Parathyroid adenoma (tissue), 2 donors: ENCODE measurements around the gene KCNIP1.
"Not testable (repeated sequence)": the region's sequence is repeated elsewhere in the genome, so short reads cannot be mapped to it uniquely, and the experiment has no call there.

Source experiments
- H2AFZ ChIP-seq: fragments of 300-600 bp; sonication (generic); one replicate; pipeline ENCODE4 v1.7.0; 2017; ENCODE audit warnings: antibody characterized with exemption, mild to moderate bottlenecking
- H3K27ac ChIP-seq: fragments of 300-600 bp; sonication (generic); one replicate; pipeline ENCODE4 v1.7.0; 2017
- H3K27me3 ChIP-seq: fragments of 300-600 bp; sonication (generic); one replicate; pipeline ENCODE4 v1.7.0; 2017; ENCODE audit warnings: low read length; ENCODE audit not compliant: control insufficient read depth, insufficient read depth
- H3K36me3 ChIP-seq: fragments of 300-600 bp; sonication (generic); one replicate; pipeline ENCODE4 v1.7.0; 2017; ENCODE audit warnings: low read length; ENCODE audit not compliant: control insufficient read depth, insufficient read depth
- H3K4me1 ChIP-seq: fragments of 300-600 bp; sonication (generic); one replicate; pipeline ENCODE4 v1.7.0; 2017; ENCODE audit warnings: control low read depth
- H3K4me2 ChIP-seq: fragments of 300-600 bp; sonication (generic); one replicate; pipeline ENCODE4 v1.7.0; 2017; ENCODE audit warnings: low read length
- H3K4me3 ChIP-seq: fragments of 300-600 bp; sonication (generic); one replicate; pipeline ENCODE4 v1.7.0; 2017; ENCODE audit warnings: low read depth, low read length
- H3K79me2 ChIP-seq: fragments of 300-600 bp; sonication (generic); one replicate; pipeline ENCODE4 v1.7.0; 2017; ENCODE audit warnings: control low read depth
- H3K9ac ChIP-seq: fragments of 300-600 bp; sonication (generic); one replicate; pipeline ENCODE4 v1.7.0; 2017; ENCODE audit warnings: mild to moderate bottlenecking
- H3K9me3 ChIP-seq: fragments of 300-600 bp; sonication (generic); one replicate; pipeline ENCODE4 v1.7.0; 2017; ENCODE audit warnings: low read length; ENCODE audit not compliant: control insufficient read depth
- TF ChIP-seq, protein P1 (sequence below): fragments of 300-600 bp; sonication (generic); IDR thresholded peaks from one replicate; pipeline ENCODE4 v1.7.0; 2017; ENCODE audit warnings: antibody characterized with exemption, mild to moderate bottlenecking
- donor health status: primary hyperparathyroidism.

Gene KCNIP1

DNA sequence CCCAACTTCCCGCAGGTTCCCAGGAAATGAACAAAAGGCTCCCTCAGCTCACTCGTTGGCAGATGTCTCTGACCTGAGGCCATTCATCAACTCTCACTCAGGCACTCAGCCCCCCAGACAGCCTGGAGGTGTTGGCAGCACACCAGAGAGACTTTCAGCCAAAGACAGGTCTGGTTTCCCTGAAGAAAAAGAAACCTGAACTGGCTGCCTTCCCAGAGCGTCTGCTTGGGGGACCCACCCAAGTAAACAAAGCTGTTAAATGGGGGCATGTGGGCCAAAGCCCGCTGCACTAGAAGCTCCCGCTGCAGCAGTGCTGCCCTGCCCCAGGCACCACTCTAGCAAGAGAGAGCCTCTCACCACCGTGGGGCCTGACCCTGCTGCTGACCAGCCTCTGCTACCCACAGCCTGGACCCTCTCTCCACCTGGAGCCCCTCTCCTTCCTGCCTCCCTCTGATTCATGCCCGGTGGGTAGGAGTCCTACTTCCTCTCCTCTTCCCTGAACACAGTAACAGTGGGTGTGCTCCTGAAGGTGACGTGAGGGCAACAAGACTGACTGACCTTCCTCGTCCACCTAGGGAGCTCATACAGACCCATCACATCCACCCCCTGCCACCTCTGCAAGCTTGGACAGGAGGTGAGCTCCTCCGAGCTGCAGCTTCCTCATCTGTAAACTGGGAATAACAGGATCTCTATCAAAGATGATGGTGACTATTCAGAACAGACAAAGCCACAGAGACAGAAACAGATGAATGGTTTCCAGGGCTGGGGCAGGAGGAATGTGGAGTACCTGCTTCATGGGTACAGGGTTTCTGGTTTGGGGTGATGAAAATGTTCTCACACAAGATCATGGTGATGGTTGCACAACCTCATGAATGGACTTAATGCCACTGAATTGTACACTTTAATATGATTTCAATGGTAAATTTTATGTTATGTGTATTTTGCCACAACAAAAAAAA, 248.7 kb downstream of the KCNIP1 start:
- no peaks in the 10 kb centered on the region for H3K36me3 ChIP-seq
- peaks cover 7% of the 10 kb centered on the region for H3K4me1 ChIP-seq
- no peaks in the 10 kb centered on the region for H3K27me3 ChIP-seq
- H3K9me3 ChIP-seq: no peaks in the 10 kb centered on the region
- TF ChIP-seq, protein P1, sequence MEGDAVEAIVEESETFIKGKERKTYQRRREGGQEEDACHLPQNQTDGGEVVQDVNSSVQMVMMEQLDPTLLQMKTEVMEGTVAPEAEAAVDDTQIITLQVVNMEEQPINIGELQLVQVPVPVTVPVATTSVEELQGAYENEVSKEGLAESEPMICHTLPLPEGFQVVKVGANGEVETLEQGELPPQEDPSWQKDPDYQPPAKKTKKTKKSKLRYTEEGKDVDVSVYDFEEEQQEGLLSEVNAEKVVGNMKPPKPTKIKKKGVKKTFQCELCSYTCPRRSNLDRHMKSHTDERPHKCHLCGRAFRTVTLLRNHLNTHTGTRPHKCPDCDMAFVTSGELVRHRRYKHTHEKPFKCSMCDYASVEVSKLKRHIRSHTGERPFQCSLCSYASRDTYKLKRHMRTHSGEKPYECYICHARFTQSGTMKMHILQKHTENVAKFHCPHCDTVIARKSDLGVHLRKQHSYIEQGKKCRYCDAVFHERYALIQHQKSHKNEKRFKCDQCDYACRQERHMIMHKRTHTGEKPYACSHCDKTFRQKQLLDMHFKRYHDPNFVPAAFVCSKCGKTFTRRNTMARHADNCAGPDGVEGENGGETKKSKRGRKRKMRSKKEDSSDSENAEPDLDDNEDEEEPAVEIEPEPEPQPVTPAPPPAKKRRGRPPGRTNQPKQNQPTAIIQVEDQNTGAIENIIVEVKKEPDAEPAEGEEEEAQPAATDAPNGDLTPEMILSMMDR: no peak
- peak overlapping the region; percentile 49 for H2AFZ ChIP-seq
- no peak overlapping the region for H3K9ac ChIP-seq
- no peak overlapping the region for H3K4me2 ChIP-seq
- no peaks in the 10 kb centered on the region for H3K79me2 ChIP-seq
- H3K27ac ChIP-seq: no peak overlapping the region
- H3K4me3 ChIP-seq: no peak overlapping the region

DNA sequence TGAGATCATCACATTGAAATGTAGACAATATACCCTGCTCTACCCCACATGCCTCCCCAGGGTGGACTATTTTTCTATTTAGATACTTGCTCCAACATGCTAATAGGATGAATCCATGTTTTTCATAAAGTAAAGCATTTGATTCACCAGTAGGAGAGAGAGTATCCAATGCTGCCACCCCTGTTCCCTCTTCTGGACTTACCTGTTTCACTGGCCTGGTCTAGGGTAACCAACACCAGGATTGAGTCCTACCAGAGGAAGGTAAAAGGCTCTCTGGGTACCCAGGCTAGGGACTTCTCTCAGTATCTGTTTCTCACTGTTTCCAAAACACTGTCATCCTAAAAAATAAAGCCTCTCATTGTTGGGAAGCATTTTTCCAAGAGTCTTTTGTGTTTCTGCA, 249.5 kb downstream of the KCNIP1 start:
- Histone ChIP-seq H3K9me3 (no peaks in the 10 kb centered on the region), H3K27me3 (no peaks in the 10 kb centered on the region), H3K36me3 (no peaks in the 10 kb centered on the region), H3K4me1 (peaks cover 7% of the 10 kb centered on the region), H3K4me3 (no peak overlapping the region), H2AFZ (no peak overlapping the region), H3K79me2 (no peaks in the 10 kb centered on the region), H3K4me2 (no peak overlapping the region), H3K27ac (no peak overlapping the region), H3K9ac (no peak overlapping the region)
- TF ChIP-seq, protein P1: no peak

DNA sequence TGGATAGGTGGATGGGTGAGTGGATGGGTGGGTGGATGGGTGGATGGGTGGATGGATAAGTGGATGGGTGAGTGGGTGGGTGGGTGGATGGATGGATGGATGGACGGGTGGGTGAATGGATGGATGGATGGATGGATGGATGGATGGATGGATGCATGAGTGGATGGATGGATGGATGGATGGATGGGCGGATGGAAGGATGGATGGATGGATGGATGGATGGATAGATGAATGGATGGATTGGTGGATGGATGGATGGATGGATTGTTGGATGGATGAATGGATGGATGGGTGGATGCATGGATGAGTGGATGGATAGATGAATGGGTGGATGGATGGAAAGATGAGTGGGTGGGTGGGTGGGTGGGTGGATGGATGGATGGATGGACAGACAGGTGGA, 250.7 kb downstream of the KCNIP1 start:
- H2AFZ ChIP-seq, H3K27me3 ChIP-seq, H3K27ac ChIP-seq, H3K9ac ChIP-seq, H3K79me2 ChIP-seq, H3K9me3 ChIP-seq, H3K36me3 ChIP-seq, H3K4me2 ChIP-seq, H3K4me3 ChIP-seq, H3K4me1 ChIP-seq: not testable (repeated sequence)

DNA sequence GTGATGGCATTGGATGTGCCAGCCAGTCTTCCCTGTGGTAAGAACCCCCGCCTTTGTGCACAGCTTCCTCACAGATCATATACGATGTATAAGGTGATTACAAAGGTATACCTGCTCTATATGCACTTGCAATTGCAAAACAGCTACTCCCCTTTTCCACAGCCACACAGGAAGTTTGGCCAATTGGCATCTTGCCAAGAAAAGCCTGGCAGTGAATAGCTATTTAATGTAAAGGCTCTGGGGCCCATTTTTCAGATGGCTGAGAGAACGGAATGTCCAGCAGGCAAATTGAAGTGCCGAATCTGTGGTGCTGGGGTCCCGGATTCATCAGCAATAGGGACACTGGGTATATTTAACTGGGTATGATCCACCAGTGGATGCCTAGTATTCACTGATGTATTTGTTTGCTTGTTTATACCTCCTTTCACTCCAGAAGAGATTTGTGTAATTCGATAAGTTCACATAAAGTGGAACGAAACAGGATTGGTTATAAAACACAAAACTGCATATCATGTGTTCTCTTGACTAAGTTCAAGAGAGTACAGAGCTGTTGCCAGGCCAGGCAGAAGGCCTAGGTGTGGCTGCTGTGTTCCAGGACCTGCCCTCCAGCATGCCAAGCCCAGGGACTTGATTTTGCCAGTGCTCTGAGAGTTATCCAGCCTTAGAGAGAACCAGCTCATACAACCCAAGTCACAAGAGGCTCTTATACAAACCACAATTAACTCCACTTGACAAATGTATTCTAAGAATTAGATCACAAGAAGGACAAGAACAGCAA, 252.0 kb downstream of the KCNIP1 start:
- Histone ChIP-seq H3K79me2 (no peaks in the 10 kb centered on the region), H3K4me1 (peaks cover 7% of the 10 kb centered on the region)

DNA sequence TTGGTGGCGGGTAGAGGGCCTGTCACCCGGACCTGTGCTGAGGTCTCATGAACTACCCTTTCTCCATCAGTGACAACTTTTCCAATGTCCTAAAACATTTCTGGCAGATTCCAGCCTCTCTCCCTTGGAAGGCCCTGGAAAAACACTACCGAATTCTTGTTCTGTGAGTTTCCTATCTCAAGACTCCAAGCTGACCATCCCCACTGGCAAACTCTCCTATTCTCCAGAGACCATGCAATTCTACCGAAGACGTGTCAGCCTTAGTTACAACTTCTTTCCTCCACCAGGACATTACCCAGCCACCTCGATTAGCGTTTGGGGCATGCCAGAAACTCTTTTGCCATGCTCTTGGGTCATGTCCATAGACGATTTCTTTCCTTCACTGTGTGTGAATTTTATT, 252.9 kb downstream of the KCNIP1 start:
- no peak overlapping the region for H3K27ac ChIP-seq
- H3K36me3 ChIP-seq: no peaks in the 10 kb centered on the region

More for the DNA sequence above, 252.0 kb downstream of the KCNIP1 start:
- H3K27ac ChIP-seq: no peak overlapping the region
- H3K4me3 ChIP-seq: no peak overlapping the region
- TF ChIP-seq, protein P1: no peak
- H3K9me3 ChIP-seq: peaks cover under 1% of the 10 kb centered on the region
- no peak overlapping the region for H3K9ac ChIP-seq
- no peaks in the 10 kb centered on the region for H3K36me3 ChIP-seq
- H2AFZ ChIP-seq: no peak overlapping the region
- H3K27me3 ChIP-seq: no peaks in the 10 kb centered on the region
- no peak overlapping the region for H3K4me2 ChIP-seq

More for the DNA sequence above, 252.9 kb downstream of the KCNIP1 start:
- H3K4me1 ChIP-seq: peaks cover 7% of the 10 kb centered on the region
- no peak overlapping the region for H3K9ac ChIP-seq
- H3K79me2 ChIP-seq: no peaks in the 10 kb centered on the region
- peaks cover 3% of the 10 kb centered on the region for H3K9me3 ChIP-seq
- no peak overlapping the region for H3K4me2 ChIP-seq
- H3K27me3 ChIP-seq: no peaks in the 10 kb centered on the region
- no peak overlapping the region for H2AFZ ChIP-seq
- H3K4me3 ChIP-seq: no peak overlapping the region
- TF ChIP-seq, protein P1: no peak
